ENCODE data around the gene STX18.

The STX18 gene

DNA sequence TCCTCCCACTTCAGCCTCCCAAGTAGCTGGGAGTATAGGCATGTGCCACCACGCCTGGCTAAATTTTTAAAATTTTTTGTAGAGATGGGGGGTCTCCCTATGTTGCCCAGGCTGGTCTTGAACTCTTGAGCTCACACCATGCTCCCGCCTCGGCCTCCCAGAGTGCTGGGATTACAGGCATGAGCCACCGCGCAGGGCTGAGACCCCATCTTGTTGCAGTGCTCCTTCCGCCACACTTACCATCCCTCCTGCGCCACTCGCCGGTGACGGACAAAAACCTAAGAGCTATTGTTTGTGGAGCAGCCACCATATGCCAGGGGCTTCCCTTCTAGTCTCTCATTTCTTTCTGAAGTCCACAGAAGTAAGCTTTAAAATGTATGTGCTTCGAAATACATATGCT, 120.5 kb downstream of the STX18 start:
- TF ChIP-seq GATA2 (IDR thresholded peaks at IDR 0.05; ENCODE audit: low read depth, low read length) (no peak), GATA3 (IDR thresholded peaks at IDR 0.05; ENCODE audit: low read depth, low read length) (no peak)

DNA sequence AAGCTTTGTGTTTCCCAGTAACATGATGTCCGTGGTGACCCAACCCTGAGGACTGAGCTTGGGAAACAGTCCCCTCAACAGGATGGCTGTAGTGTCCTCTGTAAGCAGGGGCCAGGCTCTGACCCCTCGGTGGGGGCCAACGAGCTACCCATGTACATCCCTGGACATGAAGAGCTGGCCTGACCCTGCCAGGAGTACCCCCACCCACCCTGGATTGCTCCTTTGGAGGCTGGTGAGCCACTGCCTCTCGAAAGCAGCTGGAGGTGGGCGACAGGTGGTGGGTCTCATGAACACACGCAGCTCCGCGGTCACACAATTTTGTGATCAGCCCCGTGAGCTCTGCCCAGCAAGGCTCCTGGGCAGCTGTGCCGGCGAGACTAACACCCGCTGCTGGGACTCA, 121.4 kb downstream of the STX18 start:
- TF ChIP-seq GATA3 (IDR thresholded peaks at IDR 0.05; ENCODE audit: low read depth, low read length) (no peak), GATA2 (IDR thresholded peaks at IDR 0.05; ENCODE audit: low read depth, low read length) (no peak)

DNA sequence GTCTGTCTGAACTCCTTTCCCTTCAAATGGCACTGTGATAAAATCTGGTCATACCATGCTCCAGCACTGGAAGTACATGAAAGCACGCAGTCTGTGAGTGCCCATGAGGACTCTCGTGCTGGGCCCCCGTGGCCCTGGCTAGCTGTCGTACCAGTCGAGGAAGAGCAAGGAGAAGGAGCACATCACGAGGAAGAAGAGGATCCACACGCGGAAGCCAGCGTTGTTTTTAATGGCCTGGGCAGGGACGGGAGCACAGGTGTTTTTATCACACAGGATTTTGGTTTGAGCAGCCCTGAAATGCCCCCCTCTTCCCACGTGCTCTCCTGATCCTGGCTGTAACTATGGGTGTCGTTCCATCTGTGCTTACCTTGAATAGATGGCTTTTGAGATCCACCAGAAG, 122.0 kb downstream of the STX18 start:
- no peak for TF ChIP-seq GATA2 (IDR thresholded peaks at IDR 0.05; ENCODE audit: low read depth, low read length)
- no peak for TF ChIP-seq GATA3 (IDR thresholded peaks at IDR 0.05; ENCODE audit: low read depth, low read length)

- no peak for TF ChIP-seq GATA3 (IDR thresholded peaks at IDR 0.05; ENCODE audit: low read depth, low read length)
- no peak for TF ChIP-seq GATA2 (IDR thresholded peaks at IDR 0.05; ENCODE audit: low read depth, low read length)
Measured at GRCh38 chr4:4418676-4419390, 123.0 kb downstream of the STX18 start.

DNA sequence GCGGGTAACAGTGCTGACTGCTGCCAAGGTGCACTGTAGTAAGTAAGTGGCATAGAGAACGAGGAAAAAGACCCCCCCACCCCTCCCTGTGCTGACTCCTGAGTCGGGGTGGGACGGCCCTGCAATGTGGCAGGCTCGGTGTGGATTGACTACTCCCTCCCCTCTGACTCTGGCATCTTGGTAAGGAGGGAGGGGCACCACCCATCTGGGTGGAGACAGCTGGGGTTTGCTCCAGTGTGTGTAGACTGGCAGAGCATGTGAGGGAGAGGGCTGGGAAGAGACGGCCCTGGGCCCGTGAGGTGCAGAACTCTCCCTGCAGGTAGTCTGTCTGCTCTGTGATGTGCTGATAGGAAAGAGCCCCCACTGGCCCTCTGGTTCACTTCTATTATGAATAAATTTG, 124.0 kb downstream of the STX18 start:
- TF ChIP-seq GATA2 (IDR thresholded peaks at IDR 0.05; ENCODE audit: low read depth, low read length) (no peak), GATA3 (IDR thresholded peaks at IDR 0.05; ENCODE audit: low read depth, low read length) (no peak)

- TF ChIP-seq GATA3 (IDR thresholded peaks at IDR 0.05; ENCODE audit: low read depth, low read length), result no peak
- no peak for TF ChIP-seq GATA2 (IDR thresholded peaks at IDR 0.05; ENCODE audit: low read depth, low read length)
Measured at GRCh38 chr4:4416981-4417380, 124.9 kb downstream of the STX18 start.

DNA sequence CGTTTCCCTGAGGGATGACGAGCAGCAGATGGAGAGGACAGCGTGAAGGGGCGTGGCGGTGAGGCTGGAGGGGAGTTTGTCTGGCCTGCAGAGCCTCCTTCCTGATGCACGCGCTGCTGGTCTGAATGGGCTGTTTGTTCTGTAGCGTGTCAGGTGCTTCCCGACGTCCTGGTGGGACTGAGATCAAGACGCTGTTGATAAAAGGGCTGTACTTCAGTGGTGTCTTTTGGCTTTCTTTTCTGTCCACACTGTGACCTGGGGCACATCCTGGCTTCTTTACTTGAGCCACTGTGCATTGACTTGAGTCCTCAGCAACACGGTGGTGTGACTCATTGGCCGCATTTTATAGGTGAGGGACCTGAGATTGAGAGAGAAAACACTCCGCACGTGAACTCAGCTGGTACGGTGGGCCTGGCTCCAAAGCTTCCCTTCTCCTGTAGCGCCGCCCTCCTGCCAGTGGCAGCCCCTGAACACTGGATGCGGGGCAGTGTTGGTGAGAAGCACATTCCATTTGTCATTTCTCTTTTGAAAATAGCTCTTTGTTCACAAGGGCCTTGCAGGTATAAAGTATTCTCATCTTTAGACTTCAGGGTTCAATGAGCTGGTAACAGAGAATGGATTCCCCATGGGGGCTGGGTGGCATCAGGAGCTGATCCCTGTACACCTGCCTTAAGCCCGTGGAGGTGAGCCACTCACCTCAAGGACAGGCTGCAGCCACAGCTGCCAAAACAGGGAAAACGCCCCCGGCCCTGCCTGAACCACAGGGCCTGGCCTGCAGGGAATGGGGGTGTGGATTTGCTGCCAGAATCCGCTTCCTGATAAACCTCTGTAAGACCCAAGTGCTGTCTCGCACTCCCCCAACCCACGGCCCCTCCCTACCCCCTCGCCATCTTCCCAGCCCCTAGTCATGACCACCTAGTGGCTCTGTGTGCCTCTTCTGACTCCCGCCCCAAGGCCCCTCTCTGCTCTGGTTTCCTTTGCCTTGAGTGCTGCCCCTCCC, 125.7 kb downstream of the STX18 start:
- no peak for TF ChIP-seq GATA3 (IDR thresholded peaks at IDR 0.05; ENCODE audit: low read depth, low read length)
- no peak for TF ChIP-seq GATA2 (IDR thresholded peaks at IDR 0.05; ENCODE audit: low read depth, low read length)

GRCh38 chr4:4415107-4415805, 126.6 kb downstream of the STX18 start:
- TF ChIP-seq GATA3 (IDR thresholded peaks at IDR 0.05; ENCODE audit: low read depth, low read length) (no peak), GATA2 (IDR thresholded peaks at IDR 0.05; ENCODE audit: low read depth, low read length) (no peak)

- TF ChIP-seq GATA2 (IDR thresholded peaks at IDR 0.05; ENCODE audit: low read depth, low read length), result no peak
- TF ChIP-seq GATA3 (IDR thresholded peaks at IDR 0.05; ENCODE audit: low read depth, low read length), result no peak
Measured at GRCh38 chr4:4413806-4414205, 128.0 kb downstream of the STX18 start.

DNA sequence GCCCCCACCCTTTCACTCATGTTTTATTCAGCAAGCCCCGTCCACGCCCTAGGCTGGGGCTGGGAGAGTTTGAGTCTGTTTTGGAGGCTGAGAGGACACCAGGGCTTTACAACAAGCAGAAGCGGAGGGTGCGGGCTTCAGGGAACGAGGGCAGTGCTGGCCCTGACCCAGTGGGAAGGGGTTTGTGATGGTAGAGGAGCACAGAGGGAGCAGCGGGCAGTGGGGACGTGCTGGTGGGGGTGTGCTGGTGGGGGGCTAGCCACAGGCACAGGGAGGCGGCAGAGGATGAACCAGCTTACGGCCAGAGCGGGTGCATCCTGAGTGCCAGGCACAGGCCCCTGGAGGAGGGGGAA, 128.5 kb downstream of the STX18 start:
- no peak for TF ChIP-seq GATA3 (IDR thresholded peaks at IDR 0.05; ENCODE audit: low read depth, low read length)
- no peak for TF ChIP-seq GATA2 (IDR thresholded peaks at IDR 0.05; ENCODE audit: low read depth, low read length)

GRCh38 chr4:4412641-4413372, 129.0 kb downstream of the STX18 start:
- TF ChIP-seq GATA3 (IDR thresholded peaks at IDR 0.05; ENCODE audit: low read depth, low read length) (no peak), GATA2 (IDR thresholded peaks at IDR 0.05; ENCODE audit: low read depth, low read length) (no peak)

GRCh38 chr4:4411906-4412305, 129.9 kb downstream of the STX18 start:
- no peak for TF ChIP-seq GATA3 (IDR thresholded peaks at IDR 0.05; ENCODE audit: low read depth, low read length)
- no peak for TF ChIP-seq GATA2 (IDR thresholded peaks at IDR 0.05; ENCODE audit: low read depth, low read length)

DNA sequence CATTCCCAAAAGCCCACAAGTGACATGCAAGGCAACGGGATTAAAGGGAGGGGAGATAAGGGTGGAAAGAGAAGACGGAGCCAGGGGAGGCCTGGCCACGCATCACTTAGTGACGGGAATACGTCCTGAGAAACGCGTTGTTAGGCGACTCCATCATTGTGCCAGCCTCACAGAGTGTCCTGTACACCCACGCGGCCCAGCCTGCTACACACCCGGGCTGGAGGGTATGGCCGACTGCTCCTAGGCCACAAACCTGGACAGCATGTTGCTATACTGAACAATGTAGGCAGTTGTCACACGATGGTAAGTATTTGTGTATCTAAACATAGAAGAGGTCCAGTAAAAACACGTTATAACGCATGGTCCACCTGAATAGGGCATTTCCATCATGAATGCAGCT, 131.6 kb downstream of the STX18 start:
- TF ChIP-seq GATA2 (IDR thresholded peaks at IDR 0.05; ENCODE audit: low read depth, low read length), result no peak
- TF ChIP-seq GATA3 (IDR thresholded peaks at IDR 0.05; ENCODE audit: low read depth, low read length), result no peak

Measured in SH-SY5Y (cell line).